ENCODE results near the gene PCDH9.

PCDH9 gene

GRCh38 chr13:67136157-67136556, 94.0 kb downstream of the PCDH9 start:
- TF ChIP-seq CTCF (conservative IDR thresholded peaks at IDR 0.05; ENCODE audit: low read depth, low read length) = no peak
- no peaks in the 10 kb centered on the region for H3K4me1 ChIP-seq (ENCODE audit: low read depth, poor library complexity, severe bottlenecking)
- H3K27me3 ChIP-seq (ENCODE audit: insufficient read depth, low read depth) = no peaks in the 10 kb centered on the region
- no peak overlapping the region for H3K4me2 ChIP-seq
- H3K4me3 ChIP-seq (IDR thresholded peaks at IDR 0.05; ENCODE audit: insufficient read depth, low read depth, low read length) = no peak overlapping the region
- no peak overlapping the region for H3K9ac ChIP-seq
- no peaks in the 10 kb centered on the region for H4K20me1 ChIP-seq (ENCODE audit: insufficient read depth)
- no peaks in the 10 kb centered on the region for H3K36me3 ChIP-seq (ENCODE audit: insufficient read depth)
- no peaks in the 10 kb centered on the region for H3K79me2 ChIP-seq (ENCODE audit: insufficient read depth, low read depth)
- no peak overlapping the region for H2AFZ ChIP-seq (ENCODE audit: low read depth)
- H3K27ac ChIP-seq = no peak overlapping the region

GRCh38 chr13:67135356-67135755, 94.8 kb downstream of the PCDH9 start:
- no peak overlapping the region for H3K9ac ChIP-seq
- H3K79me2 ChIP-seq (ENCODE audit: insufficient read depth, low read depth) = no peaks in the 10 kb centered on the region
- no peak overlapping the region for H2AFZ ChIP-seq (ENCODE audit: low read depth)

GRCh38 chr13:67134417-67135129, 95.6 kb downstream of the PCDH9 start:
- no peaks in the 10 kb centered on the region for H4K20me1 ChIP-seq (ENCODE audit: insufficient read depth)
- H3K79me2 ChIP-seq (ENCODE audit: insufficient read depth, low read depth) = no peaks in the 10 kb centered on the region
- no peak overlapping the region for H3K27ac ChIP-seq
- no peak for TF ChIP-seq CTCF (conservative IDR thresholded peaks at IDR 0.05; ENCODE audit: low read depth, low read length)
- no peak overlapping the region for H3K4me3 ChIP-seq (IDR thresholded peaks at IDR 0.05; ENCODE audit: insufficient read depth, low read depth, low read length)
- no peaks in the 10 kb centered on the region for H3K36me3 ChIP-seq (ENCODE audit: insufficient read depth)
- no peaks in the 10 kb centered on the region for H3K4me1 ChIP-seq (ENCODE audit: low read depth, poor library complexity, severe bottlenecking)
- H3K9ac ChIP-seq = no peak overlapping the region
- H2AFZ ChIP-seq (ENCODE audit: low read depth) = no peak overlapping the region
- H3K4me2 ChIP-seq = no peak overlapping the region
- no peaks in the 10 kb centered on the region for H3K27me3 ChIP-seq (ENCODE audit: insufficient read depth, low read depth)

More at GRCh38 chr13:67135356-67135755, 94.8 kb downstream of the PCDH9 start:
- Histone ChIP-seq H3K4me1 (ENCODE audit: low read depth, poor library complexity, severe bottlenecking) (no peaks in the 10 kb centered on the region), H4K20me1 (ENCODE audit: insufficient read depth) (no peaks in the 10 kb centered on the region), H3K27ac (no peak overlapping the region), H3K4me2 (no peak overlapping the region), H3K27me3 (ENCODE audit: insufficient read depth, low read depth) (no peaks in the 10 kb centered on the region), H3K36me3 (ENCODE audit: insufficient read depth) (no peaks in the 10 kb centered on the region), H3K4me3 (IDR thresholded peaks at IDR 0.05; ENCODE audit: insufficient read depth, low read depth, low read length) (no peak overlapping the region)
- TF ChIP-seq CTCF (conservative IDR thresholded peaks at IDR 0.05; ENCODE audit: low read depth, low read length) = no peak

GRCh38 chr13:67133476-67133875, 96.7 kb downstream of the PCDH9 start:
- TF ChIP-seq CTCF (conservative IDR thresholded peaks at IDR 0.05; ENCODE audit: low read depth, low read length) = no peak
- H3K36me3 ChIP-seq (ENCODE audit: insufficient read depth) = no peaks in the 10 kb centered on the region
- no peaks in the 10 kb centered on the region for H3K27me3 ChIP-seq (ENCODE audit: insufficient read depth, low read depth)
- no peaks in the 10 kb centered on the region for H3K79me2 ChIP-seq (ENCODE audit: insufficient read depth, low read depth)
- no peaks in the 10 kb centered on the region for H3K4me1 ChIP-seq (ENCODE audit: low read depth, poor library complexity, severe bottlenecking)
- H3K27ac ChIP-seq = no peak overlapping the region
- H2AFZ ChIP-seq (ENCODE audit: low read depth) = no peak overlapping the region
- H3K4me3 ChIP-seq (IDR thresholded peaks at IDR 0.05; ENCODE audit: insufficient read depth, low read depth, low read length) = no peak overlapping the region
- no peak overlapping the region for H3K9ac ChIP-seq
- H4K20me1 ChIP-seq (ENCODE audit: insufficient read depth) = no peaks in the 10 kb centered on the region
- no peak overlapping the region for H3K4me2 ChIP-seq

Measured in KMS-11 (cell line).